HepG2 (cell line): Measurements from ENCODE around the gene USP36. TPM values are rescaled to one million over a fixed set of nuclear protein-coding genes. Genes with fewer than 3 reads are reported as not detected.

ENCODE experiments used
- CAMTA2 ChIP-seq: sonication (generic); formaldehyde crosslinking; IDR thresholded peaks from 2 replicates; pipeline ENCODE4 v1.4.0; 2020; ENCODE audit warnings: mild to moderate bottlenecking, missing genetic modification reagents, borderline replicate concordance
- DMTF1 ChIP-seq: sonication (generic); formaldehyde crosslinking; IDR thresholded peaks from 2 replicates; pipeline ENCODE4 v1.4.0; 2020; ENCODE audit warnings: mild to moderate bottlenecking, missing genetic modification reagents
- EP300 ChIP-seq, 3 experiments: sonication (generic) in 1 of 3; formaldehyde crosslinking in 1 of 3; IDR thresholded peaks; 2 replicates each; pipeline versions ENCODE4 v1.5.1 to v1.6.1; 2011 to 2020; ENCODE audit warnings: low read depth in 2 of 3, low read length in 2 of 3, borderline replicate concordance in 1 of 3, improper control_type of control experiment in 1 of 3, mild to moderate bottlenecking in 1 of 3, missing genetic modification reagents in 1 of 3, moderate library complexity in 1 of 3
- FOXJ3 ChIP-seq: sonication (generic); formaldehyde crosslinking; IDR thresholded peaks from 2 replicates; pipeline ENCODE4 v1.4.0; 2020; ENCODE audit warnings: missing genetic modification reagents, mild to moderate bottlenecking, borderline replicate concordance
- ISX ChIP-seq: sonication (generic); formaldehyde crosslinking; conservative IDR thresholded peaks from 2 replicates; pipeline ENCODE4 v1.5.0; 2020; ENCODE audit warnings: missing genetic modification reagents
- PATZ1 ChIP-seq: sonication (generic); formaldehyde crosslinking; IDR thresholded peaks from 2 replicates; pipeline ENCODE4 v1.4.0; 2020; ENCODE audit warnings: missing genetic modification reagents
- RELA ChIP-seq: sonication (generic); formaldehyde crosslinking; IDR thresholded peaks from 2 replicates; pipeline ENCODE4 v1.4.0; 2020; ENCODE audit warnings: missing genetic modification reagents
- STAT6 ChIP-seq: sonication (generic); formaldehyde crosslinking; IDR thresholded peaks from 2 replicates; pipeline ENCODE4 v1.4.0; 2020; ENCODE audit warnings: missing genetic modification reagents, mild to moderate bottlenecking, borderline replicate concordance
- TFDP2 ChIP-seq: sonication (generic); formaldehyde crosslinking; IDR thresholded peaks from 2 replicates; pipeline ENCODE4 v1.4.0; 2020; ENCODE audit warnings: missing genetic modification reagents
- ZBTB38 ChIP-seq: sonication (generic); formaldehyde crosslinking; IDR thresholded peaks from 2 replicates; pipeline ENCODE4 v1.5.1; 2020; ENCODE audit warnings: mild to moderate bottlenecking, missing genetic modification reagents
- ZHX1 ChIP-seq: sonication (generic); formaldehyde crosslinking; IDR thresholded peaks from 2 replicates; pipeline ENCODE4 v1.8.1; 2022; ENCODE audit warnings: low read depth, mild to moderate bottlenecking, missing genetic modification reagents
- ZNF12 ChIP-seq: sonication (generic); formaldehyde crosslinking; IDR thresholded peaks from 2 replicates; pipeline ENCODE4 v1.5.0; 2020; ENCODE audit warnings: missing genetic modification reagents
- ZNF607 ChIP-seq: sonication (generic); formaldehyde crosslinking; IDR thresholded peaks from 2 replicates; pipeline ENCODE4 v1.5.1; 2020; ENCODE audit warnings: missing genetic modification reagents, mild to moderate bottlenecking, borderline replicate concordance
- ZNF781 ChIP-seq: sonication (generic); formaldehyde crosslinking; IDR thresholded peaks from 2 replicates; pipeline ENCODE4 v1.5.1; 2020; ENCODE audit warnings: borderline replicate concordance, mild to moderate bottlenecking, missing genetic modification reagents; ENCODE audit errors: not compliant biosample characterization
- ZSCAN20 ChIP-seq: sonication (generic); formaldehyde crosslinking; IDR thresholded peaks from 2 replicates; pipeline ENCODE4 v1.4.0; 2020; ENCODE audit warnings: missing genetic modification reagents, mild to moderate bottlenecking, borderline replicate concordance
- polyA plus RNA-seq, 8 experiments: library from polyadenylated mRNA; depleted of rRNA in 3 of 8; stranded (reverse) in 7 of 8; unstranded in 1 of 8; fragments of >200 nt; fragmentation: Illumina TruSeq in 4 of 8; extraction: Trizol in 4 of 8; gene quantifications; 2 replicates each; pipeline versions ENCODE4 v1.2.1 to v1.2.3, GENCODE V29; 2011 to 2016; ENCODE audit warnings: low read depth in 4 of 8, missing spikeins in 1 of 8, mixed read lengths in 1 of 8; ENCODE audit not compliant: insufficient read depth in 1 of 8
- total RNA-seq, 5 experiments: library from RNA; depleted of rRNA; stranded (reverse); fragments of >200 nt; fragmentation: Illumina TruSeq; extraction: Trizol; gene quantifications; 2 replicates each; pipeline ENCODE4 v1.2.3, GENCODE V29; 2016; ENCODE audit warnings: low read depth in 1 of 5

Gene USP36
- total and polyA plus RNA-seq, 2 of the 13 experiments (the other 11 are each of a cell fraction or from before 2014, with no cell fraction given) = 29.6 to 45.9 TPM

- TF ChIP-seq EP300 (IDR thresholded peaks at IDR 0.05; ENCODE audit: low read depth in 2 of 2, low read length in 2 of 2) (0 out of 4 replicates have a peak, but pooled peaks of 1 of the 2 experiments have one; percentile 15), EP300 (CRISPR knock-in tag; IDR thresholded peaks at IDR 0.05; ENCODE audit: borderline replicate concordance) (0 out of 2 replicates have a peak, but pooled peaks have one; percentile 16), ZNF781 (CRISPR knock-in tag) (peak; percentile 27), CAMTA2 (no peak), DMTF1 (CRISPR knock-in tag) (no peak), STAT6 (no peak), ZBTB38 (CRISPR knock-in tag) (peak; percentile 39; the same call in 1 of the 2 replicates), ZNF12 (CRISPR knock-in tag) (0 out of 2 replicates have a peak, but pooled peaks have one; percentile 21), RELA (CRISPR knock-in tag) (no peak), TFDP2 (CRISPR knock-in tag) (peak; percentile 93), ZNF607 (CRISPR knock-in tag) (peak; percentile 88; the same call in 1 of the 2 replicates), ISX (CRISPR knock-in tag) (no peak), ZSCAN20 (CRISPR knock-in tag) (no peak), PATZ1 (no peak), FOXJ3 (CRISPR knock-in tag) (peak; percentile 21; the same call in 1 of the 2 replicates), ZHX1 (CRISPR knock-in tag) (0 out of 2 replicates have a peak, but pooled peaks have one; percentile 34)
Measured at GRCh38 chr17:78831688-78832540, 8.7 kb downstream of the USP36 start (continued).
